Stimulated activated CD4-positive, alpha-beta T cell treated with anti-CD3 and anti-CD28 coated beads, Interleukin-2, amount 100 ng/mL, for 4 hours (primary cell): ENCODE data around the gene GJA9.
"Not testable (repeated sequence)": the region's sequence is repeated elsewhere in the genome, so short reads cannot be mapped to it uniquely, and the experiment has no call there.

ENCODE experiments used
- DNase-seq: peaks from one replicate; pipeline ENCODE4 v3.0.0-alpha.2; 2020; ENCODE audit warnings: low read depth

The GJA9 gene

GRCh38 chr1:38873027-38873969 lies 8.1 kb downstream of the GJA9 start, which contains the start of gene MYCBP:
TSS of gene MYCBP (minus strand) at chr1:38873348. CDS start at chr1:38873305, 43 bp downstream.
- peak; percentile 94 for DNase-seq

DNA sequence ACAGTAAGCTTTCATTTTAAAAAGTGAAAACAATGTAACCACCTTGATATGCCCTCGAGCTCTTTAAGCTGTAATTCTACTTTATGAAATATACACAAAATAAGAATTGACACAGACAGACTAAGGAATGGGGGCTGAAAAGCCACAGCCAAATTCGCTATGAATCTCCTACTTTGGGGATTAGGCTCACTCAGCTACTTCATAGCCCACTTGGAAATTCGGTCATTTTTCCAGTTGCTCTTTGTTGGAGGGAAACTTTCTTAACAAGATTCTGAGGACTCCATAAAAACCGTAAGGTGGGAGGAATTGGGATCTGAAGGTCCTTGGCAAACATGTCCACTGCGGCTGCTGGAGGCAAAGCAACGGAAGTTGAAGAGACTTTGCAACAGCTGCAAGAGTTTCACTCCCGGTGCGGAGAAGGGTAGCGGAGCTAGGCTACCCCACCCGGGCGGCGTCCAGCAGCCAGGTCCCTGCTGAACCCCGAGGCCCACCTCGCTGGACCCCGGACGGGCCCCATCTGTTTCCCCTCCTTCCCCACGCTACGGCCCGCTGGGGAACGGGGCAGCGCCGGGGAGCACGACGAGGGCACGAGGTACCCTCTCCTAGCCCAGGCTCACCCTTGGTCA lies 8.9 kb downstream of the GJA9 start:
- DNase-seq, result peak; percentile 7

- DNase-seq, result no peak
Observed at GRCh38 chr1:38870996-38871395, 10.4 kb downstream of the GJA9 start.

DNA sequence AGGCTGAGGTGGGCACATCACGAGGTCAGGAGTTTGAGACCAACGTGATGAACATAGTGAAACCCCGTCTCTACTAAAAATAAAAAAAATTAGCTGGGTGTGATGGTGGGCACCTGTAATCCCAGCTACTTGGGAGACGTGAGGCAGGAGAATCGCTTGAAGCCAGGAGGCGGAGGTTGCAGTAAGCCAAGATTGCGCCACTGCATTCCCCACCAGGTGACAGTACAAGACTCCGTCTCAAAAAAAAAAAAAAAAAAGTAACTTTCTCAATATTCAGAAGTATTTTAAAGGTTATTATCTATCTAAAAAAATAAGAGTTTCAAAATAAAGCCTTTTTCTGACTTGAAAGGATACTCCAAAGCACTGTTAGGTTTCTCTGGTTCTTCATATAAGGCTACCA lies 14.2 kb downstream of the GJA9 start:
- DNase-seq, result no peak

GRCh38 chr1:38865112-38865715 lies 16.2 kb downstream of the GJA9 start:
- DNase-seq, result no peak

DNA sequence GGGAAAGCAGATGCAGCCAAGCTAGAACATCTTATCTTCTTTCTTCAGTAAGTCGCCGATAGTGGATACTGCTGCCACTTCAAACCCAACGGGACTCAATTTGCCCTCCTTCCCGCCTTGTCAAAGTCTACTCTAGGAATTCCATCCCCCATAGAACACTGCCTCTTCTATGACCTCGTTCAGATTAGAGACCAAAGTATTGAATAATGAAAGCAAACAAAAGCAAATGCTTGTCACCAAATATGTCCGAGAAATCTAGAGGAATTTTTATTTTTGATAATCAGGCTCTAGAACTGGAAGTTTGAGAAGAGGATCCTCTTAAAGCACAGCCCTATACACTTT lies 21.0 kb downstream of the GJA9 start:
- no peak for DNase-seq

- peak; percentile 96 for DNase-seq
Observed at GRCh38 chr1:38859561-38860453, 21.6 kb downstream of the GJA9 start, which contains the start of gene RRAGC. TSS of gene RRAGC (minus strand) at chr1:38859772. CDS start at chr1:38859646, 126 bp downstream.

DNA sequence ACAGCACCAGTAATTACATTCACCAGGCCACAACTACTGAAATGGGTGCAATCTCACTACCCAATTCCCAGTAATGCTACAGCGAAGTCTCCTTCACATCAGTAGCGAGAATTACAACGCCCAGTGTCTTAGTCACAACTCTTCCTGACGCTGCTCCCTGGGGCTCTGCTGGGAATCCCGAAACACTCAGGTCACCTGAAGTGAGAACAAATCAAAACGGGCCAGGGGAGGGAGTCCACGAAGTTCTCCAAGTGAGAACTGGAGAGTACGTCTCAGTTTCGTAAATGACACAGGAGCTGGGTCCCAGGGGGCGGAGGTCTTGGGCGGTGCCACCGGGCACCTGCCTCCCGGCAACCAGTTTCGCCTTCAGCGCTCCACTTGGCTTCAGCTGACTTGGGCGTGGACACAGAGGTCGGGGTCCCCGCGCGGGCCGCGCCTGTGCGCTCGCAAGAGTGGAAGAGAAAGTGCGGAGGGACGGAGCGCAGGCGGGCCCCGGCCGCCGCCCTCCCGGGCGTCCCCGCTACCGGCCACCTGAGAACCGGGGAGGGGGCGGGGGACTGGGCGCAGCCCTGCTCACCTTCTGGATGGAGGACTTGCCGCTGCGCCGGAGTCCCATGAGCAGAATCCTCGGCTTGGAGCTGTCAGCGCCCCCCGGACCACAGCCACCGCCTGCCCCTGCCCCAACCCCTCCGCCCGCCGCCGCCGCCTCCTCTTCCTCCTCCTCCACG lies 22.4 kb downstream of the GJA9 start:
- DNase-seq, result peak; percentile 22

GRCh38 chr1:38852780-38853179 lies 28.6 kb downstream of the GJA9 start:
- DNase-seq, result no peak

GRCh38 chr1:38848071-38848470 lies 33.3 kb downstream of the GJA9 start:
- no peak for DNase-seq

- no peak for DNase-seq
Observed at GRCh38 chr1:38846210-38846609, 35.2 kb downstream of the GJA9 start.

DNA sequence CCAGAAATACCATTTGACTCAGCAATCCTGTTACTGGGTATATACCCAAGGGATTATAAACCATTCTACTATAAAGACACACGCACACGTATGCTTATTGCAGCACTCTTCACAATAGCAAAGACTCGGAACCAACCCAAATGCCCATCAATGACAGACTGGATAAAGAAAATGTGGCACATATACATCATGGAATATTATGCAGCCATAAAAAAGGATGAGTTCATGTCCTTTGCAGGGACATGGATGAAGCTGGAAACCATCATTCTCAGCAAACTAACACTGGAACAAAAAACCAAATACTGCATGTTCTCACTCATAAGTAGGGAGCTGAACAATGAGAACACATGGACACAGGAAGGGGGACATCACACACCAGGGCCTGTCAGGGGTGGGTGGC lies 36.3 kb downstream of the GJA9 start:
- not testable (repeated sequence) for DNase-seq

- no peak for DNase-seq
Observed at GRCh38 chr1:38840281-38840680, 41.1 kb downstream of the GJA9 start.

GRCh38 chr1:38839363-38839762 lies 42.0 kb downstream of the GJA9 start:
- no peak for DNase-seq

DNA sequence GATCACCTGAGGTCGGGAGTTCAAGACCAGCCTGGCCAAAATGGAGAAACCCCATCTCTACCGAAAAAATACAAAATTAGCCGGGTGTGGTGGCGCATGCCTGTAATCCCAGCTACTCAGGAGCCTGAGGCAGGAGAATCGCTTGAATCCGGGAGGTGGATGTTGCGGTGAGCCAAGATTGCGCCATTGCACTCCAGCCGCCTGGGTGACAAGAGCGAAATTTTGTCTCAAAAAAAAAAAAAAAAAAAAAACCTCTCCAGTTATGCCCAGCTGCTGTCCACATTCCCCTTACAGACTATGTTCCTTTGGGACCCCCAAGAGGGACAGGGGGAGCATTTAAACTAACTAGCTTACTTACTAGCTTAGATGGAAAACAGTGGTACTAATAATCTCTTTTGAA lies 45.1 kb downstream of the GJA9 start:
- not testable (repeated sequence) for DNase-seq

- DNase-seq, result peak; percentile 39
Observed at GRCh38 chr1:38834937-38835827, 46.2 kb downstream of the GJA9 start.

DNA sequence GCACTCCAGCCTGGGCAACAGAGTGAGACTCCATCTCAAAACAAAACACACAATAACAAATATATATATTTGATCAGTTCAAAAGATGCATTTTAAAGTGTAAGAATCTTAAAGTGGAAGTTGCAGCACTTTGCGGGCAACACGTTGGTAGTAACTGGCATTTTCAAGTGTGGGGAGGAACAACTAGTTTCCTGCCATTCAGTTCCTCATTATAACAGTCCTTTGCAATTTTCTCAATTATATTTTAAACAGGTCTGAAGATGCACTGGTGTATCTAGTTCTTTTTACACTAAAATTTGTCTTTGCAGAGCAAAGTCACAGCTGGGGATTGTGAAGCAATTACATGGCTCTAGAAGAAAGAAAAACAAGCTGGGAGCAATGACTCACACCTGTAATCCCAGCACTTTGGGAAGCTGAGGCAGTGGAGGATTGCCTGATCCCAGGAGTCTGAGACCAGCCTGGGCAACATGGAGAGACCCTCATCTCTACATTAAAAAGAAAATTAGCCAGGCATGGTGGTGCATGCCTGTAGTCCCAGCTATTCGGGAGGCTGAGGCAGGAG lies 47.1 kb downstream of the GJA9 start:
- DNase-seq, result no peak

- DNase-seq, result no peak
Observed at GRCh38 chr1:38833146-38833545, 48.2 kb downstream of the GJA9 start.

DNA sequence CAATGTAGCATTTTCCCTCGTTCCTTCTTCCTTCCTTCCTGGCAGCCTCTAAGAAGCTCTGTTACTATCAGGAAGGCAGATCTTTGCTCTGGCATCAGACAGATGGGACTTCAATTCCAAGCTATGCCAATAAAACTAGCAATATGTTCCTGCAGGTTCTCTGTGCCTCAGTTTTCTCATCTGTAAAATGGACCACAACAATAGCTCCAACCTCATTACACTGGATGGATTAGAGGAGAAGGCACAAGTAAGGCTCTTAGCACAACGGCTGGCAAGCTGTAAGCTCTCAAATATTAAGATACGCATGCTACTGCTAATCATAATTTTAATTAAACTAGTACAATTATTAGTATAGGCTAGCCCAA lies 49.0 kb downstream of the GJA9 start:
- DNase-seq, result no peak
